ENCODE data around the gene GPR34. TPM values are rescaled to one million over a fixed set of nuclear protein-coding genes. Genes with fewer than 3 reads are reported as not detected.
"Not testable (repeated sequence)": the region's sequence is repeated elsewhere in the genome, so short reads cannot be mapped to it uniquely, and the experiment has no call there.

The GPR34 gene
- total RNA-seq, 1 donor from 2014 or later = not detected

GRCh38 chrX:41692162-41692749 lies 3.5 kb downstream of the GPR34 start:
- no peak for DNase-seq (ENCODE audit: low read depth in 2 of 2)

- no peak for DNase-seq (ENCODE audit: low read depth in 2 of 2)
These were observed 4.3 kb downstream of the GPR34 start for GRCh38 chrX:41693024-41693423.

GRCh38 chrX:41695426-41695825 lies 6.7 kb downstream of the GPR34 start:
- DNase-seq (ENCODE audit: low read depth in 2 of 2) = peak in 1 of 2 donors; percentile 0

GRCh38 chrX:41703574-41704029 lies 14.8 kb downstream of the GPR34 start:
- DNase-seq (ENCODE audit: low read depth in 2 of 2) = no peak

- no peak for DNase-seq (ENCODE audit: low read depth in 2 of 2)
These were observed 16.3 kb downstream of the GPR34 start for GRCh38 chrX:41705042-41705441.

GRCh38 chrX:41705680-41706374 lies 17.1 kb downstream of the GPR34 start:
- DNase-seq (ENCODE audit: low read depth in 2 of 2) = no peak

- no peak for DNase-seq (ENCODE audit: low read depth in 2 of 2)
These were observed 18.4 kb downstream of the GPR34 start for GRCh38 chrX:41707218-41707617.

GRCh38 chrX:41708486-41708885 lies 19.7 kb downstream of the GPR34 start:
- DNase-seq (ENCODE audit: low read depth in 2 of 2) = no peak

- DNase-seq (ENCODE audit: low read depth in 2 of 2) = no peak
These were observed 22.4 kb downstream of the GPR34 start for GRCh38 chrX:41711021-41711667.

GRCh38 chrX:41716222-41716621 lies 27.4 kb downstream of the GPR34 start:
- DNase-seq (ENCODE audit: low read depth in 2 of 2) = no peak

GRCh38 chrX:41716767-41717473 lies 28.1 kb downstream of the GPR34 start:
- no peak for DNase-seq (ENCODE audit: low read depth in 2 of 2)

- DNase-seq (ENCODE audit: low read depth in 2 of 2) = peak in 1 of 2 donors; percentile 2
These were observed 29.9 kb downstream of the GPR34 start for GRCh38 chrX:41718481-41719235.

- DNase-seq (ENCODE audit: low read depth in 2 of 2) = not testable (repeated sequence)
These were observed 30.8 kb downstream of the GPR34 start for GRCh38 chrX:41719610-41720009.

- no peak for DNase-seq (ENCODE audit: low read depth in 2 of 2)
These were observed 31.5 kb downstream of the GPR34 start for GRCh38 chrX:41720125-41720779.

- DNase-seq (ENCODE audit: low read depth in 2 of 2) = no peak
These were observed 32.8 kb downstream of the GPR34 start for GRCh38 chrX:41721590-41721989.

- DNase-seq (ENCODE audit: low read depth in 2 of 2) = no peak
These were observed 33.4 kb downstream of the GPR34 start for GRCh38 chrX:41722214-41722613.

GRCh38 chrX:41722816-41723618 lies 34.2 kb downstream of the GPR34 start:
- DNase-seq (ENCODE audit: low read depth in 2 of 2) = no peak

GRCh38 chrX:41723826-41724225 lies 35.1 kb downstream of the GPR34 start, which contains the start of gene GPR82:
Gene GPR82 (plus strand): TSS chrX:41724181. CDS start chrX:41727027, 2,846 bp downstream.
- no peak for DNase-seq (ENCODE audit: low read depth in 2 of 2)

GRCh38 chrX:41728125-41728524 lies 39.4 kb downstream of the GPR34 start:
- no peak for DNase-seq (ENCODE audit: low read depth in 2 of 2)

- no peak for DNase-seq (ENCODE audit: low read depth in 2 of 2)
These were observed 41.3 kb downstream of the GPR34 start for GRCh38 chrX:41730081-41730480.

Data from dermis microvascular lymphatic vessel endothelial cell (primary cell).